HepG2 (cell line): ENCODE results near the gene CTNNAL1. TPM values are rescaled to one million over a fixed set of nuclear protein-coding genes. Genes with fewer than 3 reads are reported as not detected.

Experiments
- ATAC-seq: fragments of 200-7000 bp; cut with Tn5 transposase; 3 replicates; pipeline ENCODE4 v1.9.1; 2020; ENCODE audit warnings: mild to moderate bottlenecking, moderate library complexity
- BruUV-seq: library from RNA; stranded (reverse); fragments of 400-500 nt; replicated peaks from 2 replicates; lab custom pipeline; 2021; lab: Mats Ljungman, UMichigan
- CTCF ChIA-PET: fragments of 300-600 bp; formaldehyde crosslinking; extraction: SDS; loops from one replicate; lab custom pipeline; 2021; ENCODE audit warnings: low total read pairs, inconsistent platforms, low intra/inter-chr PET ratio; lab: Yijun Ruan, JAX
- POLR2A ChIA-PET: fragments of 350-600 bp; sonication (Branson Sonifier 250); formaldehyde crosslinking; loops from one replicate; lab custom pipeline; 2020; ENCODE audit warnings: antibody characterized with exemption, inconsistent platforms; lab: Yijun Ruan, JAX
- DNase-seq: peaks from one replicate; pipeline ENCODE4 v3.0.0-alpha.2; 2015; ENCODE audit warnings: low spot score
- FAIRE-seq: peaks from 3 replicates; lab custom pipeline; 2011; peaks lifted over from hg19 to GRCh38; lab: Jason Lieb, UNC
- H2AFZ ChIP-seq: one replicate; pipeline ENCODE4 v1.6.1; 2011; ENCODE audit warnings: low read length, inconsistent platforms
- H3K27ac ChIP-seq: fragments of 300-600 bp; 3 replicates; pipeline ENCODE4 v1.8.0; 2011; ENCODE audit warnings: mixed run types, mild to moderate bottlenecking, mixed read lengths, low read length, inconsistent platforms; ENCODE audit not compliant: insufficient read depth; ENCODE audit errors: extremely low read length
- H3K27me3 ChIP-seq, 2 experiments: fragments of 200-600 bp in 1 of 2; 2 replicates in 1 of 2; 3 replicates in 1 of 2; pipeline versions ENCODE4 v1.6.0 to v1.8.0; 2011; ENCODE audit warnings: low read length in 2 of 2, mild to moderate bottlenecking in 2 of 2, moderate library complexity in 2 of 2, inconsistent platforms in 1 of 2; ENCODE audit not compliant: insufficient read depth in 2 of 2, control insufficient read depth in 1 of 2
- H3K36me3 ChIP-seq, 2 experiments: fragments of 200-600 bp in 1 of 2; replicated peaks in 1 of 2; 2 replicates in 1 of 2; 3 replicates in 1 of 2; pipeline versions ENCODE4 v1.5.1 to v1.8.0; 2011; ENCODE audit warnings: low read length in 2 of 2, inconsistent platforms in 1 of 2; ENCODE audit not compliant: insufficient read depth in 2 of 2, control insufficient read depth in 1 of 2
- H3K4me1 ChIP-seq: 2 replicates; pipeline ENCODE4 v1.5.1; 2012; ENCODE audit warnings: low read length, inconsistent platforms; ENCODE audit not compliant: insufficient read depth
- H3K4me2 ChIP-seq: 2 replicates; pipeline ENCODE4 v1.6.0; 2011; ENCODE audit warnings: low read depth, low read length, inconsistent platforms
- H3K4me3 ChIP-seq, 3 experiments: fragments of 200-600 bp in 1 of 3; sonication (generic), shearing (Covaris generic) in 1 of 3; replicated peaks in 1 of 3; 2 replicates each; pipeline ENCODE4 v1.5.1; 2011 to 2016; ENCODE audit warnings: low read length in 3 of 3, inconsistent platforms in 2 of 3, low read depth in 2 of 3, mild to moderate bottlenecking in 2 of 3, control low read depth in 1 of 3, mixed read lengths in 1 of 3; ENCODE audit not compliant: insufficient read depth in 1 of 3
- H3K79me2 ChIP-seq: one replicate; pipeline ENCODE4 v1.6.1; 2011; ENCODE audit warnings: low read length, inconsistent platforms; ENCODE audit not compliant: insufficient read depth
- H3K9ac ChIP-seq: 2 replicates; pipeline ENCODE4 v1.6.0; 2011; ENCODE audit warnings: mild to moderate bottlenecking, low read depth, low read length, inconsistent platforms; ENCODE audit not compliant: insufficient read depth
- H3K9me3 ChIP-seq: 2 replicates; pipeline ENCODE4 v1.5.1; 2012; ENCODE audit warnings: mild to moderate bottlenecking, low read length
- H4K20me1 ChIP-seq: 2 replicates; pipeline ENCODE4 v1.6.0; 2011; ENCODE audit warnings: inconsistent platforms, mild to moderate bottlenecking, low read length, moderate library complexity; ENCODE audit not compliant: insufficient read depth
- ARNT2 ChIP-seq: sonication (generic); formaldehyde crosslinking; IDR thresholded peaks from 2 replicates; pipeline ENCODE4 v1.8.0; 2022; ENCODE audit warnings: mild to moderate bottlenecking, low read depth, missing genetic modification reagents, moderate library complexity
- DMAP1 ChIP-seq: IDR thresholded peaks from 2 replicates; pipeline ENCODE4 v1.6.1; 2016
- GATA4 ChIP-seq: sonication (generic); IDR thresholded peaks from 2 replicates; pipeline ENCODE4 v1.6.1; 2016; ENCODE audit warnings: antibody characterized with exemption, low read depth, borderline replicate concordance
- GTF3A ChIP-seq: sonication (generic); formaldehyde crosslinking; conservative IDR thresholded peaks from 2 replicates; pipeline ENCODE4 v1.4.0; 2020; ENCODE audit warnings: mild to moderate bottlenecking, missing genetic modification reagents
- KMT2A ChIP-seq: sonication (generic); formaldehyde crosslinking; IDR thresholded peaks from 2 replicates; pipeline ENCODE4 v1.4.0; 2020; ENCODE audit warnings: missing genetic modification reagents
- MAX ChIP-seq: IDR thresholded peaks from 2 replicates; pipeline ENCODE4 v1.6.1; 2012; ENCODE audit warnings: inconsistent platforms
- MAZ ChIP-seq, 2 experiments: sonication (generic) in 1 of 2; formaldehyde crosslinking in 1 of 2; IDR thresholded peaks; 2 replicates each; pipeline versions ENCODE4 v1.5.0 to v1.6.1; 2012 to 2020; ENCODE audit warnings: low read depth in 2 of 2, mild to moderate bottlenecking in 2 of 2, borderline replicate concordance in 1 of 2, improper control_type of control experiment in 1 of 2, low read length in 1 of 2, missing genetic modification reagents in 1 of 2, moderate library complexity in 1 of 2
- MXI1 ChIP-seq: IDR thresholded peaks from 3 replicates; pipeline ENCODE4 v1.6.1; 2012; ENCODE audit warnings: low read depth, low read length, inconsistent platforms, borderline replicate concordance
- MYC ChIP-seq: sonication (generic); formaldehyde crosslinking; IDR thresholded peaks from 2 replicates; pipeline ENCODE4 v1.9.0; 2021; ENCODE audit warnings: missing genetic modification reagents, borderline replicate concordance
- MYPOP ChIP-seq: sonication (generic); formaldehyde crosslinking; IDR thresholded peaks from 2 replicates; pipeline ENCODE4 v1.8.1; 2023; ENCODE audit warnings: mild to moderate bottlenecking, moderate library complexity, missing genetic modification reagents
- POGZ ChIP-seq: sonication (generic); formaldehyde crosslinking; IDR thresholded peaks from 2 replicates; pipeline ENCODE4 v1.4.0; 2020; ENCODE audit warnings: mild to moderate bottlenecking, missing genetic modification reagents
- POLR2G ChIP-seq: fragments of 200-400 bp; formaldehyde crosslinking; IDR thresholded peaks from 2 replicates; pipeline ENCODE4 v1.6.1; 2018; ENCODE audit warnings: mild to moderate bottlenecking, low read depth, low read length, moderate library complexity
- RAD51 ChIP-seq: fragments of 450-650 bp; IDR thresholded peaks from 2 replicates; pipeline ENCODE4 v1.6.1; 2016; ENCODE audit warnings: borderline replicate concordance
- SALL1 ChIP-seq: sonication (generic); formaldehyde crosslinking; IDR thresholded peaks from 2 replicates; pipeline ENCODE4 v1.8.0; 2022; ENCODE audit warnings: mild to moderate bottlenecking, missing genetic modification reagents
- SMAD3 ChIP-seq: sonication (generic); formaldehyde crosslinking; IDR thresholded peaks from 2 replicates; pipeline ENCODE4 v1.4.0; 2020; ENCODE audit warnings: missing genetic modification reagents
- SOX6 ChIP-seq, 2 experiments: fragments of 450-650 bp in 1 of 2; sonication (generic) in 1 of 2; formaldehyde crosslinking in 1 of 2; IDR thresholded peaks; 2 replicates each; pipeline versions ENCODE4 v1.4.0 to v1.6.1; 2017 to 2020; ENCODE audit warnings: antibody characterized with exemption in 1 of 2, mild to moderate bottlenecking in 1 of 2, missing genetic modification reagents in 1 of 2
- SP5 ChIP-seq: IDR thresholded peaks from 2 replicates; pipeline ENCODE4 v1.6.1; 2016; ENCODE audit warnings: low read depth, borderline replicate concordance
- TEAD3 ChIP-seq: optimal IDR thresholded peaks from 2 replicates; pipeline ENCODE3; 2016; ENCODE audit warnings: borderline replicate concordance
- ZNF24 ChIP-seq: fragments of 450-650 bp; IDR thresholded peaks from 2 replicates; pipeline ENCODE4 v1.6.1; 2017; ENCODE audit warnings: antibody characterized with exemption, mild to moderate bottlenecking
- ZNF33B ChIP-seq: sonication (generic); formaldehyde crosslinking; IDR thresholded peaks from 2 replicates; pipeline ENCODE4 v1.5.1; 2020; ENCODE audit warnings: mild to moderate bottlenecking, missing genetic modification reagents
- ZNF430 ChIP-seq: sonication (generic); formaldehyde crosslinking; IDR thresholded peaks from 2 replicates; pipeline ENCODE4 v1.9.0; 2021; ENCODE audit warnings: mild to moderate bottlenecking, missing genetic modification reagents
- ZSCAN12 ChIP-seq: sonication (generic); formaldehyde crosslinking; IDR thresholded peaks from 2 replicates; pipeline ENCODE4 v1.9.0; 2021; ENCODE audit warnings: mild to moderate bottlenecking, missing genetic modification reagents
- ZSCAN31 ChIP-seq: sonication (generic); formaldehyde crosslinking; IDR thresholded peaks from 2 replicates; pipeline ENCODE4 v1.5.0; 2020; ENCODE audit warnings: low read depth, mild to moderate bottlenecking, missing genetic modification reagents
- WGBS: methylation state at CpG from one replicate; pipeline ENCODE4 v1.1.6; 2017; ENCODE audit warnings: low lambda C conversion rate; 5-methylcytosine and 5-hydroxymethylcytosine counted together
- in situ Hi-C: cut with HindIII; loops from 2 replicates; pipeline ENCODE4 v1.10.0; 2017; ENCODE audit warnings: low pct_unique_long_range_greater_than_20kb; ENCODE audit not compliant: extremely low pct_ligation_motif_present
- intact Hi-C: fragments of 100-400 bp; cut with micrococcal nuclease; formaldehyde crosslinking; loops from one replicate; pipeline ENCODE4 v1.10.0; 2022; ENCODE audit not compliant: unreplicated experiment
- polyA plus RNA-seq, 8 experiments: library from polyadenylated mRNA; depleted of rRNA in 3 of 8; stranded (reverse) in 7 of 8; unstranded in 1 of 8; fragments of >200 nt; fragmentation: Illumina TruSeq in 4 of 8; extraction: Trizol in 4 of 8; gene quantifications; 2 replicates each; pipeline versions ENCODE4 v1.2.1 to v1.2.3, GENCODE V29; 2011 to 2016; ENCODE audit warnings: low read depth in 4 of 8, missing spikeins in 1 of 8, mixed read lengths in 1 of 8; ENCODE audit not compliant: insufficient read depth in 1 of 8
- total RNA-seq, 5 experiments: library from RNA; depleted of rRNA; stranded (reverse); fragments of >200 nt; fragmentation: Illumina TruSeq; extraction: Trizol; gene quantifications; 2 replicates each; pipeline ENCODE4 v1.2.3, GENCODE V29; 2016; ENCODE audit warnings: low read depth in 1 of 5

Gene CTNNAL1
- total and polyA plus RNA-seq, 2 of the 13 experiments (the other 11 are each of a cell fraction or from before 2014, with no cell fraction given), result 32.0 to 162 TPM

- ATAC-seq (no peak), DNase-seq (no peak), FAIRE-seq (no peak)
- in situ Hi-C loops, result no loop called here
- Histone ChIP-seq H3K9me3 (no peaks in the 10 kb centered on the region), H3K4me3 (peak overlapping the region; percentile 46 to 62 (median 54)), H3K79me2 (peaks cover 37% of the 10 kb centered on the region), H2AFZ (peak overlapping the region; percentile 75), H3K9ac (peak overlapping the region; percentile 63), H3K4me1 (peaks cover 45% of the 10 kb centered on the region), H3K27me3 (no peaks in the 10 kb centered on the region; a peak in 1 of 5 replicates), H3K4me2 (peak overlapping the region; percentile 87), H3K36me3 (peaks cover 1 to 3% of the 10 kb centered on the region in 2 experiments; a peak in 3 of 5 replicates), H3K27ac (peak overlapping the region; percentile 65), H4K20me1 (peaks cover 3% of the 10 kb centered on the region; the same call in 1 of the 2 replicates)
- POLR2A ChIA-PET, result interaction anchor here (0.9 kb wide), 1 partner anchor 9 kb away, joined by 3 read pairs; no protein-coding TSS in a partner anchor
- BruUV-seq, result TSS peak; percentile 41
- CTCF ChIA-PET, result no interaction called here
- intact Hi-C loops, result loop anchor here (5.0 kb wide), 1 partner anchor 108 kb away; no protein-coding TSS in a partner anchor
- WGBS, result 38% methylated on average over 14 of the region's 19 CpGs
- TF ChIP-seq GATA4 (no peak), KMT2A (CRISPR knock-in tag) (no peak), TEAD3 (CRISPR knock-in tag) (no peak), GTF3A (CRISPR knock-in tag) (no peak), ZNF33B (CRISPR knock-in tag) (no peak), ZSCAN12 (CRISPR knock-in tag) (no peak), ZNF24 (no peak), MAX (peak; percentile 23; the same call in 1 of the 2 replicates), SMAD3 (CRISPR knock-in tag) (no peak), DMAP1 (CRISPR knock-in tag) (no peak), MYPOP (CRISPR knock-in tag) (0 out of 2 replicates have a peak, but pooled peaks have one; percentile 6), SALL1 (CRISPR knock-in tag) (0 out of 2 replicates have a peak, but pooled peaks have one; percentile 2), POGZ (CRISPR knock-in tag) (no peak), ZSCAN31 (0 out of 2 replicates have a peak, but pooled peaks have one; percentile 10), ZNF430 (CRISPR knock-in tag) (0 out of 2 replicates have a peak, but pooled peaks have one; percentile 31), MYC (peak; percentile 27; the same call in 1 of the 2 replicates), SP5 (0 out of 2 replicates have a peak, but pooled peaks have one; percentile 2), SOX6 (IDR thresholded peaks at IDR 0.05) (no peak), SOX6 (CRISPR knock-in tag; IDR thresholded peaks at IDR 0.05) (peak; percentile 19; the same call in 1 of the 2 replicates), MAZ (IDR thresholded peaks at IDR 0.05; ENCODE audit: borderline replicate concordance, low read depth, low read length) (peak; percentile 6; the same call in 1 of the 2 replicates), MAZ (CRISPR knock-in tag; IDR thresholded peaks at IDR 0.05; ENCODE audit: low read depth) (no peak), MXI1 (peak; percentile 76; the same call in 1 of the 3 replicates), POLR2G (0 out of 2 replicates have a peak, but pooled peaks have one; percentile 31), RAD51 (no peak), ARNT2 (CRISPR knock-in tag) (0 out of 2 replicates have a peak, but pooled peaks have one; percentile 10)
These were observed 644 bp upstream of the CTNNAL1 start for GRCh38 chr9:109013679-109014607.
